Left renal pelvis (tissue), 4 donors: ENCODE results near the gene GNB4. TPM values are rescaled to one million over a fixed set of nuclear protein-coding genes. Genes with fewer than 3 reads are reported as not detected.

Experiments used
- DNase-seq, 4 donors: peaks; one replicate each; pipeline ENCODE4 v3.0.0-alpha.2; 2013; ENCODE audit warnings: low read depth in 4 of 4, low spot score in 3 of 4
- polyA plus RNA-seq, 4 donors: library from polyadenylated mRNA; unstranded; fragments of 120-200 nt; gene quantifications; one replicate each; pipeline ENCODE4 v1.2.1, GENCODE V29; 2013; ENCODE audit not compliant: insufficient read length in 4 of 4

Gene GNB4
- polyA plus RNA-seq, 4 donors = 24.5 to 44.9 (median 33.6) TPM

DNA sequence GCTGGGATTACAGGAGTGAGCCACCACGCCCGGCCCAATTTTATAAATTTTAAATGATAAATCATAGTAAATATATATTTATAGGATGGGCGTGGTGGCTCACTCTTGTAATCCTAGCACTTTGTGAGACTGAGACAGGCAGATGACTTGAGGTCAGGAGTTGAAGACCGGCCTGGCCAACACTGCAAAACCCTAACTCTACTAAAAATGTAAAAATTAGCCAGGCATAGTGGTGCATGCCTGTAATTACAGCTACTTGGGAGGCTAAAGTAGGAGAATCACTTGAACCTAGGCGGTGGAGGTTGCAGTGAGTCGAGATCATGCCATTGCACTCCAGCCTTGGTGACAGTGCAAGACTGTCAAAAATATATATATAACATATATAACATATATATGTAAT lies 77.3 kb downstream of the GNB4 start:
- DNase-seq = no peak

DNA sequence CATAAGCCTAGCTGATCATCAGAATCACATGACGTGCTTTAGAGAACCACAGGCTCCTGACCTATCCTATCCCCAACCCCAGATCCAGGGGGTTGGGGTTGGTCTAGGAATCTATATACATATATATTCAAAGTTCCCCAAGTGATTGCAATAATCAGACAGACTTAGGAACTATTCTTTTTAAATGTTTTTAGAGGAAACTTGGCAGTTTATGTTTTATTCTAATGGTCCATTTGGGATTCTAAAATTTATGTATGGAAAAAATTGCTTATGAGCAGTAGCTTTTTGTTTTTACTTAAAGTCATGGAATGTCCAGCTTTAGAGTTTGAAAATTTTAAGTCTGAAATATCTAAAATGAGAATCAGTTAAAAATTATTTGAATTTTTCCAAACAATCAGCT lies 81.6 kb downstream of the GNB4 start:
- no peak for DNase-seq

DNA sequence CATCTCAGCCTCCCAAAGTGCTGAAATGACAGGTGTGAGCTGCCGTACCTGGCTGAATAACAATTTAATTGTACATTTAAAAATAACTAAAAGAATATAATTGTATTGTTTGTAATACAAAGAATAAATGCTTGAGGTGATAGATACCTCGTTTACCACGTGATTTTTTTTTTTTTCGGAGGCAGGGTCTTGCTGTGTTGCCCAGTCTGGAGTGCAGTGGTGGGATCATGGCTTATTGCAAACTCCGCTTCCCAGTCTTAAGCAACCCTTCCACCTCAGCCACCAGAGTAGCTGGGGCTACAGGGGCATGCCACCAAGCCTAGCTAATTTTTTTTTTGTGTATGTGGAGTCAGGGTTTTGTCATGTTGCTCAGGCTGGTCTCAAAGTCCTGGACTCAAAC lies 87.9 kb downstream of the GNB4 start:
- DNase-seq = no peak

DNA sequence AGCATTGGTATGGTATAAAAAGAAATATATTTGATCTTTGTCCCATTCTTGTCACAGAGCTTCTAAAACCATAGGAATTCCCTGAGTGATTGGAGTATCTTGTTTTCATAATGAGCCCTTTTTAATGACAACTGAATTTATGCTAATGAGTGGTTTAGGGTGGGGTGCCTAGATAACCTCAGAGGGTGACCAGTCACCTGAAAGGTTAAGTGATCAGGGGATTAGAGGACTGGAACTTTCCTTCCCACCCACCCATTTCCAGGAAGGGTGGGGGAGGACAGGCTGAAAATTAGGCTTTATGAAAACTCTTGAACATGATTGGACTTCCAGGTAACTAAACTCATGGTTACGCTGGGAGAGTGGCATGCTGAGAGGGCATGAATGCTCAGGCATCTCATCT lies 95.3 kb downstream of the GNB4 start:
- no peak for DNase-seq

GRCh38 chr3:179348325-179349013 lies 102.8 kb downstream of the GNB4 start:
- no peak for DNase-seq

DNA sequence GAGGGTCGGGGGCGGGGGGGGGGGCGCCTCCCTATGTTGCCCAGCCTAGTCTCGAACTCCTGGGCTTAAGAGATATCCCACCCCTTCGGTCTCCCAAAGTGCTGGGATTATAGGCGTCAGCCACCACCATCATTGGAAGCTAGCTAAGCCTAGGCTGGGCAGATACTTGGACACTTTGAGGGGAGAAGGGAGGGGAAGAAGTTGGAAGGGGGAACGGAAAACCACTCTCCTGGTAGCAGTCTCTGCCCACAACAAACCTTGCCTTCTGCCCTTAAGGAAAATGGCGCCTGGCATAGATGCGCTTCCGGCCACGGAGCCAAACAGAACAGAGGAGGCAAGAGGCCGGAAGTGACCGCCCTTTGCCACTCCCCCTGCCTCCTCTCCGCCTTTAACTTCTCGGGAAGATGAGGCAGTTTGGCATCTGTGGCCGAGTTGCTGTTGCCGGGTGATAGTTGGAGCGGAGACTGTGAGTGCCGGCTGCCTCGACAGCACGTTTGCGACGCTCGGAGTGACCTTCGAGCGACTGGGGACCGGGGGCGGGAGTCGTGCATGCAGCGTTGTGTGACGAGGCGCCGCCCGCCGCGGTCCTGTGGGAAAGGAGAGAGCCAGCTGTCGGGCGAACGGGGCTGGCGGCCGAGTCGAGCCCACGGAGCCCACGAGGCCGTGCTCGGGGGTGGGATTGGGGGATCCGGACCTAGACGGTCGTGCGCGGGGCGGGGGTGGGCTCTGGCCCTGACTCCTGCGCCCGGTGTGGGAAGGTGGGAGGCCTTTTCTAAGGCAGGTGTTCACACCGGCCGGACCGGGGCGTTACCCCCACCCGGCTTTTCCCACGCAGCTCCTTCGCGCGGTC lies 103.7 kb downstream of the GNB4 start, which contains the start of gene MFN1:
Gene MFN1 (plus strand): TSS at position 365 of the 850 bp plus-strand sequence. CDS start 1,143 bp downstream, outside the sequence.
- peak; percentile 91 to 94 (median 92) for DNase-seq

Other genes starting within 250 kb of the GNB4 start
- 1 to 10 TPM; 4.2 to 6.8 (median 5.5) TPM for gene KCNMB3, start 200.4 kb downstream of the GNB4 start, polyA plus RNA-seq
- 10 to 100 TPM; 49.8 to 64.7 (median 58.6) TPM for gene ZNF639, start 128.4 kb downstream of the GNB4 start, polyA plus RNA-seq
- gene MFN1, start 103.8 kb downstream of the GNB4 start, polyA plus RNA-seq = 10 to 100 TPM; 55.7 to 77.5 (median 70.1) TPM
- 100 to 1,000 TPM in 2 of 4 donors, 10 to 100 TPM in 2; 74.9 to 121 (median 100) TPM for gene ACTL6A, start 111.5 kb upstream of the GNB4 start, polyA plus RNA-seq
- 10 to 100 TPM; 47.9 to 74.3 (median 60.5) TPM for gene MRPL47, start 153.2 kb upstream of the GNB4 start, polyA plus RNA-seq
- 100 to 1,000 TPM; 116 to 246 (median 188) TPM for gene NDUFB5, start 153.3 kb upstream of the GNB4 start, polyA plus RNA-seq
- gene USP13, start 201.6 kb upstream of the GNB4 start, polyA plus RNA-seq = 10 to 100 TPM; 12.1 to 16.7 (median 14.8) TPM